HG02943 (cell line): ENCODE measurements around the gene DMPK.
A peak's percentile ranks its signal among the peaks of the same experiment; 100 is the strongest.

Experiments
- ATAC-seq: cut with Tn5 transposase; IDR thresholded peaks from one replicate; pipeline ENCODE4 v1.9.1; 2021; ENCODE audit warnings: mild to moderate bottlenecking, low read depth, moderate library complexity; ENCODE audit not compliant: unreplicated experiment

DMPK gene

DNA sequence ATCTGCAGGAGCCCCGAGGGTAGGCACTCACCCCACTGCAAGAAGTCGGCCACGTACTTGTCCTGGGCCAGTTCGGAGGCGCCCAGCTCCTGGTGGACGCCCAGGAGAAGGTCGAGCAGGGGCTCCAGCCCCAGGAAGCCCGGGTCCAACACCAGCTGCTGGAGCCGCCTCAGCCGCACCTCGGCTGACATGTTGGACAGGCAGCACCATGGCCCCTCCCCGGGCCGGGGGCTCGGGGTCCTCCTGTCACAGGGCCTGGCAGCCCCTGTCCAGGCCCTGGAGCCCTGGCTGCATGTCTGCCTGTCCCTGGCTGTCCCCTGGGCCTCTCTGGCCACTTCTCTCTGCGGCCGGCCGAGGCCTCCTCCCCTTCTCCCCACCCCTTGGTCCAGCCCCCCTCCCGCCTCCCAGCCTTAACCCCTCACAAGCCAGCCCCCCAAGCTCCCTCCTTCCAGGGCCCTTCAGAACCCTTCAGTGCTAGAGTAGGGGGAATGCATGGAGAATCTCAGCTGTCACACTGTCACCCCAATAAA is at the start of gene DMPK:
Gene DMPK (minus strand): TSS at position 329 of the 530 bp plus-strand sequence. CDS start 138 bp downstream, at position 191.
- ATAC-seq = no peak

DNA sequence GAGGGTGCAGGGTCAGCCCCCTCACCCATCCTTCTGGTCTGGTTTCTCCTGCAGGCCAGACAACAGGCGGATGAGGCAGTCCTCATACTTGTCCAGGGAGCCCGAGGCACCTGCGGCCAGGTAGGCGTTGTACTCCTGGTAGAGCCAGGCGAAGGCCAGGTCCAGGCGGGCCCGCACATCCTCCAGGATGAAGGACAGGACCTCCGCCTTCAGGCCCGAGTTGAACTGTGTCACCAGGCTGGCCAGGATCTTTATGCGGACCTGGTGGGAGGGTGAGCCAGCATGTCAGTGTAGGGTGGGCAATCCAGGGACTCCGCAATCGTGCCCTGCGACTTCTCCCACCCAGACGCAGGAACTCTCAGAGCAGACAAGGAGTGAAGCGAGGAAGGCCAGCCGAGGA is 46.7 kb upstream of the DMPK start:
- ATAC-seq = no peak

- ATAC-seq = no peak
Measured at GRCh38 chr19:45828523-45828922, 46.2 kb upstream of the DMPK start.

DNA sequence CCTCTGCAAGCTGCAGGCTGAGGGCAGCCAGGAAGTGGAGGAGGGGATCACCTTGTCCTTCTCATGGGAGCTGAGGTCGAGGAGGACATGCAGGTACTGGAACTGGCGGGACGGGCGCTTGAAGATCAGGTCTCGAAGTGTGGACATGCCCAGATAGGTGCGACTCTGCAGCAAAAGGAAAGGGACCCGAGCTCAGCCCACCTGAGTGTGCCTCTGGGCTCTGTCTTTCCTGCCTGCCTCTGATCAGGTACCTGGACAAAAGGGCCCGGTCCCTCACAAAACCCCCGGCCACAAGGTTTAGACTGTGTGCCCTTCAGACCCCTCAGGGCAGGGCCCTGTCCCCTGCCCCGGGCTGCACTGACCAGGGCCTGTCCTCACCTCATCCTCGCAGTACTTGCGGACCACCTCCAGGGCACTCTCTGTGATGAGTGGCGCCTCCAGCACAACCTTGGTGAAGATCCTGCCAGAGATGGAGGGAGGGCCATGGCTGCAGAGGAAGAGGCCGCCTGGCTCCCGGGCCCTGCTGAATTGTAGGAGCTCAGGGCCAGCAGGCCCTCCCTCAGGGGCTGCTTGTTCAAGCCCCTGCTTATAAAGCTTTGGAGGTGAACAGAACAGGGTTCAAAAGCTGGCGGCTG is 45.3 kb upstream of the DMPK start:
- ATAC-seq = no peak

GRCh38 chr19:45826934-45827333 is 44.6 kb upstream of the DMPK start:
- no peak for ATAC-seq

- no peak for ATAC-seq
Measured at GRCh38 chr19:45825917-45826893, 43.9 kb upstream of the DMPK start.

- no peak for ATAC-seq
Measured at GRCh38 chr19:45825263-45825605, 42.9 kb upstream of the DMPK start.

- no peak for ATAC-seq
Measured at GRCh38 chr19:45824531-45825262, 42.4 kb upstream of the DMPK start.

GRCh38 chr19:45824041-45824471 is 41.8 kb upstream of the DMPK start:
- ATAC-seq = no peak

GRCh38 chr19:45823182-45823581 is 40.9 kb upstream of the DMPK start:
- ATAC-seq = no peak

- no peak for ATAC-seq
Measured at GRCh38 chr19:45822716-45823115, 40.4 kb upstream of the DMPK start.

GRCh38 chr19:45821570-45821969 is 39.3 kb upstream of the DMPK start:
- no peak for ATAC-seq

- ATAC-seq = no peak
Measured at GRCh38 chr19:45821103-45821521, 38.8 kb upstream of the DMPK start.

DNA sequence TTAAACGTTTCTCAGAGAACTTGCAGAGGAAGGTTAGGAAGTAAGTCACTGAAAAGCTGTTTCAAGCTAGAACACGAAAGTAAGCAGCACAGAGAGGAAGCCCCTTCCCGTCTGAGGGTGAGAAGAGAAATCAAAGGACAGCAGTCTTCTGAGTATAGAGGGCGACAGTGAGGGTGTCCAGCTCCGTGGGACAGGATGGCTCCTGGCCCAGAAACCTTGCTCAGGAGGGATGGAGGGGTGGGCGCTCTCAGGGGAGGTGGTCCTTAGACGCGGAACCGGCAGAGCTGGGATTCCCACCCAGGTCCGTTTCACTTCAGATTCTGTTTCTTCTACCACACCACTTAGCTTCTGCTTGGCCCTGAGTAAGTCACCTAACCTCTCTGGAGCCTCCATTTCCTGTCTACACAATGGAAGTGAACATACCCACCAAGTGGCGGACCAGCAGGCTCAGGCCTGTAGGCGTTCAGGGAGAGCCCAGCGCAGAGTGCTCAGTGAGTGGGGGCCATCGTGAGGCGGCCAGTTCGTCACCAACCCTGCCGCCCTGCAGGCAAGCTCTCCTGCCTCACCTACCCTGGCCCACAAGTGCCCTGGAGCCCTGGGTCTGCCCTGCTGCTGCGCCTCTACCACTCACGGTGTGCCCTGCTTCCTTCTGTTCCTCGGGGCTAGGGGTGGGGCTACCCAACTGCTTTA is 38.3 kb upstream of the DMPK start:
- no peak for ATAC-seq

DNA sequence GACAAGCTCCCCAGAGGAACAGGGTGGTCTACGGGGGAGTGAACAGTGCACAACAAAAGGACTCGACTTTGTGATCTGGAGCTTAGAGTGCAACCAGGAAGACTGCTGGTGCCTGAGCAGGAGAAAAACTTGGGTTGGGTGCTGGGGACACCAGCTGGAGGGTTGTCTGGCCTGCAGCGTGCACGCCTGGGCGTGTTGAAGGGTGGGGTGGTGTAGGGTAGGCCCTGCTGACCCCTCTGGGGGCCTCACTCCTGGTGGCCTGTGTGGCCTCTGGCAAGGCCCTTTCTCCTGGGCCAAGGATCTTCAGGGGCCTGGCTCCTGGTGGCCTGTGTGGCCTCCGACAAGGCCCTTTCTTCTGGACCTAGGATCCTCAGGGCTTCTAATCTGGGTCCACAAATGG is 37.5 kb upstream of the DMPK start:
- ATAC-seq = no peak

DNA sequence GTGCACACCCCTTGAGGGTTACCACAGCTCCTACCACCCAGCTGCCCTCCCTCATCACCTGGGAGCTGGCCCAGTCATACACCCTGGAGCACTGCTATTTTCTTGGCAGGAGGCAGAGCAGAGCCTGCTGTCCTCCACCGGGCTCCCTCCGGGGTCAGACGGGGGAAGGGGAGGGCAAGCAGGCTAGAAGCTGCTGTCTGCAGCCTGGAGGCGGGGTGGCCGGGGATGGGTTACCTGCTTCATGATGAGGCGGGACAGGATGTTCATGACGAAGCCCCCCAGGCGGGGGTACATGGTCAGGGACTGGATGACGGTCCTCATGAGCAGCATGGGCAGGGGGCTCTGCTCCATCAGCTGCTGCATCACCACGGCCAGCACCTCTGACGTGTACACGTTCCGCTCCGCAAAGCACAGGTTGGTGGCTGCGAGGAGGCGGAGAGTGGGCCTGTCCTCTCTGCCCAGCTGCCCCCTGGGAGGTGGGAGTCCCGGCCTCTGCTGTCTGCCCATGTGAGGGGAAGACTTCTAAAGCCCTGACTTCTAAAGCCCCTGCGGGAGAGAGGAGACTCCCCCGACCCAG is 35.5 kb upstream of the DMPK start:
- no peak for ATAC-seq

- ATAC-seq = peak; percentile 86
Measured at GRCh38 chr19:45817010-45817724, 34.9 kb upstream of the DMPK start.

DNA sequence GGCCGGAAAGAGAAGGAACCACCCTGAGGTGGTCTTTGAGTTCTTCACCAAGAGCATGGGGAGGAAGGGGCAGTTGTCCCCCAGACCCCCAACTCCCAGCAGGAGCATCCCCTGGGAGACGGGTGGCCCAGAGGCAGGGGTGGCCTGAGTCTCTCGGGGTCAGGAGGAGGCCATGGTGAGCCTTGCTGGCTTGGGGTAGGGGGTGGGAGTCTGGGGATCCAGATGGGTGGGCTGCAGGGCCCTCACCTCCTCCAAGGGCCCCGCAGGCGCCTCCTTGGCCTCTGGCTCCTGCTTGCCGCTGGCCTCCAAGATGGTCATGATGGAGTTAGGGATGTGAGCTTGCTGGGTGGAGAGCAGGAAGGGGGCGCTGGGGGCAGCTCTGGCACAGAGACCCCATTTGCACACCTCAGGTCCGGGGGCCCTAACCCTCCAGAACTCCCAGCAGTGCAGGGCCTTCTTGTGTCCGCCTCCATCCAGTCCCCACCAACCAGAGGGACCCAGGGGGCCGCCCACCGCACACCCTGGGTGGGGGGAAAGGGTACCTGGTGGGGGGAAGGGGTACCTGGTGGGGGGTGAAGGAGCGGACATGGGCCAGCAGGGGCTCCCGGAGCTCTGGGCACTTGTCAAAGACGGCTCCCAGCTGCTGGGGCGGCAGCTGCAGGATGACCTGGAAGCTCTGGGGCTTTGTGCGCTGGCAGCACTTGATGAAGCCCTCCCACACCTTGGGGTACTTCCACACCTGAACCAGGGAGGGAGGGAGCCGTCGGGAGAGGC is 34.1 kb upstream of the DMPK start:
- ATAC-seq = no peak
